ENCODE results near the gene KNSTRN.

DNA sequence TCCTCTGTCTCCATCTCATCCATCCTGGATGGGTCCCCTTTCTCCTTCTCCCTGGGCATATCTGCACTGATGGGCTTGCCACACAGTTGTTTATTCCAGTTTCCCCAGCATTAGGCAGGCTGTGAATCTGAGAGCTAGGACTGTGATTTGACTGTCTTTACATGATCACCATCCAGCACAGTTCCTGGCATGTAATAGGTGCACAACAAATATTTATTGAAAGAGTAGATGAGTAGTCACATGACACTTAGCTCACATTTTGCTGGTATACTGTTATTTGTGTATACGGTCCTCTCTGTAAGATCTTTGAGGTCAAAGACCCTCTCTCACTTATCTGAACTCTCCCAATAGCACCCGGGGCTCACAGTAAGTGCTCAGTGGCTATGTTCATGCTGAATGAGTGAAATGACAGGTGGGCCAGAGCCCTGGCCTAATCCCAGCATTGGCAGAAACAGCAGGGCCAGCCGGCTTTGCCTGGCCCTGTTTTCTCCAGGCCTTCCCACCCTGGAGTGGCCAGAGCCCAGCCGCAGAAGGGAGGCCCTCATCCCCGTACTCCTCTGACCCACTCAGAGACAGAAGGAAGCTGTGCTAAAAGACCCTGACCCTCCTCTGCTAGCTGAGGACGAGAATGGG, 42.1 kb downstream of the KNSTRN start:
- no peak for TF ChIP-seq POLR2A (IDR thresholded peaks at IDR 0.05; ENCODE audit: low read length)
- no peak for TF ChIP-seq GATA1 (IDR thresholded peaks at IDR 0.05; ENCODE audit: low read depth, low read length)
